Testis (tissue), 2 donors: Measurements from ENCODE around the gene KCNG1.

ENCODE experiments used
- CTCF ChIP-seq, 3 experiments: fragments of 450-650 bp in 2 of 3; fragments of 200-600 bp in 1 of 3; sonication (generic) in 1 of 3; IDR thresholded peaks; one replicate each; pipeline ENCODE4 v1.5.1; 2016 to 2019; ENCODE audit warnings: antibody characterized with exemption in 3 of 3, mild to moderate bottlenecking in 2 of 3, moderate library complexity in 1 of 3
- POLR2A ChIP-seq: fragments of 450-650 bp; IDR thresholded peaks from one replicate; pipeline ENCODE4 v1.6.1; 2017; ENCODE audit warnings: antibody characterized with exemption, mild to moderate bottlenecking, moderate library complexity

GRCh38 chr20:50969912-50970311 is 53.0 kb downstream of the KCNG1 start:
- TF ChIP-seq CTCF (IDR thresholded peaks at IDR 0.05) (no peak), POLR2A (no peak)
